GM21423 (cell line): ENCODE measurements around the gene KREMEN1.

Experiments
- ATAC-seq: cut with Tn5 transposase; IDR thresholded peaks from one replicate; pipeline ENCODE4 v1.9.1; 2021; ENCODE audit warnings: mild to moderate bottlenecking, moderate library complexity; ENCODE audit not compliant: unreplicated experiment

The KREMEN1 gene

DNA sequence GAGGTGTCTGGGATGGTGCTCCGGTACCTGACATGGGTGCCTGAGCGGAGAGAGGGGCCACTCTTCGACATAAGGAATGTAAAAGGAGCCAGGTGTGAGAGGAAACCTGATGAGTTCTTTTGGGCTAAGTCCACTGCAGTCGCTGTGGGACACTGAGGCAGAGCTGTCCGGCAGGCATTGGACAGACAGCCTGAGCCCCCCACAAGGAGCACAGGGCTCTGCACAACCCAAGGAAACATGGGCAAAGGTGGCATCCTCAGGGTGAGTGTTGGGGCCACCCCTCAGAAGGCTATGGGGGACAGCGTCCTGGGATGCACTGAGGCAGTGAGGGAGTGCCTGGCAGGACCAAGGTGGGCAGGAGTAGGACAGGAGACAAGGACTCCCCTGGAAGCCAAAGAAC lies 75.2 kb downstream of the KREMEN1 start:
- ATAC-seq = no peak

DNA sequence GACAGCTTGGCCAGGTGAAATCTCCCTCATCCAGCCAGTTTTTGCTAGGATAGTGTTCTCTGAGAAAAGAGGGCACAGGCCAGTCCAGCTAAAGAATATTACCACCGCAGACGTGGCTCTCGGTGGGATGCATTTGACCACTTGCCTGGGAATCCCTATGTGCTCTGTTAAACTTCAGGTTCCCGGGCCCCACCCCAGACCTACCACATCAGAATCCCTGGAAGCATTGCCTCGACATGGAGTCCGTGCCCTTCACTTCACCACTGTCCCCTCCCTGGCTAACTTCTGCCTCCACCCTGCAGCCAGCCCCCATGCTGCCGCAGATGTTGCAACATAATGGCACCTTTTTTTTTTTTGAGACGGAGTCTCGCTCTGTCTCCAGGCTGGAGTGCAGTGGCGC lies 76.0 kb downstream of the KREMEN1 start:
- no peak for ATAC-seq

DNA sequence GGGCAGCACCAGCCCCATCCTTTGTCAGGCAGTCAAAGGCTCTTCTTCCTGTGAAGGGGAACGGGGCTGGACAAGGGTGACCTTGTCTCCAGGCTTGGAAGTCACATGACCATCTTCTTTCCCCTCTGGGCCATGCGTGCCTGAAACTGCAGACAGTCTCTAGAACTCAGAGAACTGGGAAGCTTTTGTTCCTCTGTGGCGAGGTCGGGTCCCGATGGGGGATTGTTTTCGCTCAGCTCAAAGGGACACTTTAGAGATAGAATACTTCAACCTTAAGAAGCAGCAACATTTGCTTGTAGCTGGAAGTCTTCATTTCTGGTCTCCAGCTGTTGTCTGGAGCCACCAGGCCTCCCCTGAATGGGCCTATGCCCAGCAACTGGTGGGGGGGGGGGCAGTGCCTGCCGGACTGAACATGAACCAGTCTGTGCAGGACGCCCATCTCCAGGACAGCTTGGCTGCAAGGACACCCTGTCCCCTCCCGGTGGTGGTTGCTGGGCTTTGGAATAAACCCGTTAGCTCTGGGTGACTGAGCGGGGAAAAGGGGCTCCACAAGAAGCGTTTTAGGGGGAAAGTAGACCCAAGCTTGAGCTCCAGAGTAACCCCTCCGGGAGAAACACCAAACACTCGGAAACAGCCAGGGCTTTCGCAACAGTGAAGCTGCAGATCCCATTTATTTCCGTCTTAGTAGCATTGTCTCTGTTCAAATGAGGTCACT lies 77.2 kb downstream of the KREMEN1 start:
- no peak for ATAC-seq

DNA sequence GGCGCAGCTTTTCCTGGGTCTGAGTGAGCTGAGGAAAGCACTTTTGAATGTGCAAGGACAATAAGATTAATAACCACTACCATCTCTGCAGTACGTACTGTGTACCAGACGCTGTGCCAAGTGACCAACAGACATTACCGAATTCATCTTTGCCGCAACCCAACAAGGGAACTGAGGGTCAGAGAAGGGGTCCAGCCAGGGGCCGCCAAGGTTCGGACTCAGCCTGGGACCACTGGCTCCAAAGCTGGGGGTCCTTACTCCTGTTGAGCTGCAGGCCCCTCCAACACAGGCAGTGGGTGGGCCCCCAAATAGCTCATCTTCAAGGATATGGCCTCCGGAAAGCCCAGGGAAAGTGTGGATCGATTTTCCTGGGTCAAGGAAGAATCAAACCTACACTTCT lies 77.9 kb downstream of the KREMEN1 start:
- no peak for ATAC-seq

DNA sequence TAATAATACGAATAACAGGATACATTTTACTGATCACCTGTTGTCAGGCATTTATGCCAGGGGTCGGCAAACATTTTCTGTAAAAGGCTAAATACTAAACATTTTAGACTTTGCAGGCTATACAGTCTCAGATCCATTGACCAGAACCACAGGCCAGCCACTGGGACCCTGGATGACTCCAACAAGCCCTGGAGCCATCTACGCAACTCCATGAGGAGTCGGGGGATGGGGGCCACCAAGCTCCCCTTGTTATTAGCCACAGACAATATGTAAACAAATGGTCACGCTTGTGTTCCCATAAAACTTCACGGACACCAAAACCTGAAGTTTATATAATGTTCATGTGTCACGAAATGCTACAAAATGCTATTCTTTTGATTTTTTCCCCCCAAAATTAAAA lies 78.5 kb downstream of the KREMEN1 start:
- no peak for ATAC-seq

DNA sequence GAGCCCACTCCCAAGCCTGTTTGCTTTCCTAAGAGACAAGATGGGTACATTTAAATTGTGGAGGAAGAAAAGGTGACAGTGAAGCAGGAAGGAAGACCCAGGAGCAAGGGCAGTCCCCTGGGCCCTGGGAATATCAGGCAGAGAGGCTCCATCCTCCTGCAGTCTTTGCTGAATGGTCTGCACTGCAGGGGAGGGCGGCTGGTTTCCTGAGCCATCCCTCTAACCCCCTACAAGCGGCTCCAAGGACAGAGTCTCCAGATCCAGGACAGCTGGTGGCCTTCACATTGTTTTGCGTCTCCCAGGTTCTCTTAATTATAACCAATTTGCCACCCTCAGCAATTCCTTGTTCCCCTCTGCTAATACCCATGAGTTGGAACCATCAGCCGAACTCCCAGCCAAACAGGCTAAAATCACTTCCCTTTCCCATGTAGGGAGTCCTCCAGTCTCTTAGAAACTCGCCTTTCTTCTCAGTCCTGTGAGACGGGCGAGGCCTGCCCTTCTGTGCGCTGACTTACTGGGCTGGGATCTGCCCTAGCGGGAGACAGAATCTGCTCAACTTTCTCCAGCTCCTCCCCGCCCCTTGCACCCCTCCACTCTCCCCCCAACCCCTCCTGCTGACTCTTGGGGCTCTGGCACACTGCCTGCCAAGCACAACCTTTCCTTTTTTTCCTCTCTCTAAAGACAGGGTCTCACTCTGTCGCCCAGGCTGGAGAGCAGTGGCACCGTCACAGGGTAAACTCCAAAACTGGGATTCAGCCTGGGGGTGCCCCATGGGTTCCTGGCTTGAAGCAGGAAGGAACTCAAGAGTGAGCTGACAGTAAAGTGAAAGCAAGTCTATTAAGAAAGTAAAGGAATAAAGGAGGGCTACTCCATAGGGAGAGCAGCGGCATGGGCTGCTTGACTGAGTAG lies 79.5 kb downstream of the KREMEN1 start:
- ATAC-seq = no peak

DNA sequence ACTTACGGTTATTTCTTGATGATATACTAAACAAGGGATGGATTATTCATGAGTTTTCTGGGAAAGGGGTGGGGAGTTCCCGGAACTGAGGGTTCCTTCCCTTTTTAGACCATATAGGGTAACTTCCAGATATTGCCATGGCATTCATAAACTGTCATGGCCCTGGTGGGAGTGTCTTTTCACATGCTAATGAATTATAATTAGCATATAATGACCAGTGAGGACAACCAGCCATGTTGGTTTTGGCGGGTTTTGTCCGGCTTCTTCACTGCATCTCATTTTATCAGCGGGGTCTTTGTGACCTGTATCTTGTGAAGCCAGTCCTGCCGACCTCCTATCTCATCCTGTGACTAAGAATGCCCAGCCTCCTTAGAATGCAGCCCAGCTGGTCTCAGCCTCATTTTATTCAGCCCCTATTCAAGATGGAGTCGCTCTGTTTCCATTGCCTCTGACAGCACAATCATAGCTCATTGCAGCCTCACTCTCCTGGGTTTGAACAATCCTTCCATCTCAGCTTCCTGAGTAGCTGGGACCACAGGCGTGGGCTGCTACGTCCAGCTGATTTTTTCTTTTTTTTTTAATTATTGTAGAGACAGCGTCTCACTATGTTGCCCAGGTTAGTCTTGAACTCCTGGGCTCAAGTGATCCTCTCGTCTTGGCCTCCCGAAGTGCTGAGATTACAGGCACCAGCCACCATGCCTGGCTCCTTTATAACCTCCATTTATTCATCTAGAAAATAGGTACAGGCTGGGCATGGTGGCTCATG lies 80.3 kb downstream of the KREMEN1 start:
- no peak for ATAC-seq

DNA sequence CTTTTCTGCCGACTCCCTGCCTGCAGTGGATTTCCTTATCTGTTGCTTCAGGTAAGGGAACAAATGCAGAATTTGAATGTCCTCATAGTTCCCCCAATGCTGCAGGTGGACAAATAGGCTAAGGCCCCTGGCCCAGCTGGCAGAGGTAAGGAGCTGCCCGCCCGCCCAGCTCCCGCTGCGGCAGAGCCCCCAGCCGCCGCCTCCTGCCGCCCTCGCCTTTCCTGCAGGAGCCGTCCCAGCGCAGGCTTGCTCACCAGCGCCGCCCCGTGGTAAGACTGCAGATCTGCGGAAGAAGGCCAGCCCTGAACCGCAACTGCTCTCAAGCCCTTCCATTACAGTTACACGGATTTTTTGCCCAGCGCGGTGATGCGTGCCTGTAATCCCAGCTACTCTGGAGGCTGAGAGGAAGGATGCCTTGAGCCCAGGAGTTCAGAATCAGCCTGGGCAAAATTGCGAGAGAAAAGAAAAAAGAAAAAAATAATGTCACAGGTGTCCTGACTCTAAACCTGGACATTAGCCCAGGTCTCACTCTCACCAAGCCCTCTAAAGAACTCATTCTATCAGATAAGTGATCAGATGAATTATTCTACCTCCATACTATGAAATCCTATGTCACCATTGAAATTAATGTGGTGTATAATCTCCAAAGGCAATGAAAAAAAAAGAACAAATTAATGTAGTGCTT lies 81.7 kb downstream of the KREMEN1 start:
- no peak for ATAC-seq

DNA sequence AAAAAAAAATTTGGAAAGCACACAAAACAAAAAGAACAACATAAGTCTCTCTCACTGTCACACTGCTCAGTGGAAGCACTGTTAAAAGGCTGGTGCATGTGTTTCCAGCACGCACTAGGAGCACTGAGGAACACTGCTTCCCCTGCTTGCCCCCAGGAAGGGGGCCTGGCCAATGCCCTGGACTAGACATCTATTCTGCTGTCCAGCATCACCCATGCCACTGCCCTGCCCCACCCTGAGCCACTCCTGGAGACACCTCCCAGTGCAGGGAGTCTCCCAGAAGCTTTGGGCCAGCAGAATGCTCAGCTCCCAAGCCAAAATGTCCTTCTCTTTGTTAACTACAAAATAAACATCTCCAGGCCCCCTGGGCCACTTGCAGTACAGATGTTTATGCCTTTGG lies 83.1 kb downstream of the KREMEN1 start:
- ATAC-seq = no peak

DNA sequence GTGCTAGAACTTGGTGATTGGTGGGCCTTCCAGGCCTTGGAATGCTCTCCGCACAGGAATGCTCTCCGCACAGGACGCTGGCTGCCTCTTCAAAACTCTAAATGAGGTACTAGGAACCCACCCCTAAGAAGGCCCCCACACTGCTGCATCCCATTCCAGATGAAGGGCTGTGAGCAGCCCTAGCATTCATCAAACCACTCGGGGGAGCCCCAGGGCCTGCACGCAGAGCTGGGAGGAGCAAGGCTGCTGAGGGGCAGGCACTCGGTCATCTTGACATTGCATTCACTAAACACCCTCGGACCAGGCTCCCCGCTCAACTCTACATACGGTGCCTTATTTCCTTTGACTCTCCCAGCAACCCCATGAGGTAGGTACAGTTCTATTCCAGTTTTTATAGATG lies 83.7 kb downstream of the KREMEN1 start:
- ATAC-seq = no peak

DNA sequence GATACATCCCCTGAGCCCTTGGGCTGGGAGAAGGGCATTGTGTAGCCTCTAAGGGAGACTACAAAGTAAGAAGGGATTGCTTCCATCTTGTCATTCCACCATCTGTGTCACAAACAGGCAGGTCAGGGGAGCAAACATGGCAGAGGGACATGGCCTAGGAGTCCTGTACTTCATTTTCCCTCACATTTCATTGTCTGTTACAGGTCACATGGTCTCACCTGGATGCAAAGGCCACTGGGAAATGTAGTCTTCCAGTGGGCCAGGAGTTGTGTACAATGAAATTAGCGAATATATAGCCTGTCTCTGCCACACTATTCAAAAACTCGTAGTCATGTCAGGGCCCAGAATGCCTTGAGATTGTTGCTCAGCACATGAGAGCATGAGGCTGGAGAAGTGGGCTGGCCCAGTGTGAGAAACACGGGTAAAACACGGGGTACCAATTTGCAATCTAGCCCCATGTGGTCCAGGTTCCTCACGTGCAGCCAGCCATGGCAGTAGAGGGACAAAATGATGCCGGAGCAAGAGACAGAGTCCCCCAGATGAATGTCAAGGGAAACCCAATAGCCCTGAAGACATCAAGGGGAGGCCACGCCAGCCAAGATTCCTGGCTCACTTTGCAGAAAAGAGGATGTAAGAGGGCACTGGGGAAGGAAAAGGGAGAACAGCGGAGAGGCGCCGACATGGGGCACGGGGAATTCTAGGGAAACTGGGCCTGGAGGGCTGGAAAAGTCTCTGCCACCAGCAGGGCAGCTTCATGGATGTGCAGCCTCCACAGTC lies 85.1 kb downstream of the KREMEN1 start:
- ATAC-seq = no peak

DNA sequence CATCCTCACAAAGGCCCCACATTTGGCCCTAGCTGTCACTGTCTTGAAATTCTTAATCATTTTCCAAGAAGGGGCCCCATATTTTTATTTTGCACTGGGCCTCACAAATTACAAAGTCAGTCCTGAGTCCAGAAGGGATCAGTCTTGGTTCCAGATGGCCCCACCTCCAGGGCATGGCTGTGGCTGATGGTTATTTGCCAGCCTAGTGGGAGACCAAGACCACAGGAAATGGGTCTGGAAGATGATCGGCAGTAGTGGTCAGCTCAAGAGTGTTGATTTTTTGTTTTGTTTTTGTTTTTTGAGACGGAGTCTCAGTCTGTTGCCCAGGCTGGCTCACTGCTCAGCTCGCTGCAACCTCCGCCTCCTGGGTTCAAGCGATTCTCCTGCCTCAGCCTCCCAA lies 85.7 kb downstream of the KREMEN1 start:
- ATAC-seq = no peak

DNA sequence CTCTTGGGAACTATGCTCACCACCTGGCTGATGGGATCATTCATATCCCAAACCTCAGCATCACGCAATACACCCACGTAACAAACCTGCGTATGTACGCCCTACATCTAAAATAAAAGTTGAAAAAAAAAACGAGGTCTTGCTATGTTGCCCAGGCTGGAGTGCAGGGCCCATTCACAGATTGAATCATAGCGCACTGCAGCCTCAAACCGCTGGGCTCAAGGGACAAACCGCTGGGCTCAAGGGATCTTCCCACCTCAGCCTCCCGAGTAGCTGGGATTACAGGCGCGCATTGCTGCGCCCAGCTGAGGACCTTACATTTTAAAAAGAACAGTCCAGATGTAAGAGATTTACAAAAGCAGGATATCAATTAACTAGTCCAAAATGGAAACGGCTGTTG lies 91.0 kb downstream of the KREMEN1 start:
- ATAC-seq = no peak

DNA sequence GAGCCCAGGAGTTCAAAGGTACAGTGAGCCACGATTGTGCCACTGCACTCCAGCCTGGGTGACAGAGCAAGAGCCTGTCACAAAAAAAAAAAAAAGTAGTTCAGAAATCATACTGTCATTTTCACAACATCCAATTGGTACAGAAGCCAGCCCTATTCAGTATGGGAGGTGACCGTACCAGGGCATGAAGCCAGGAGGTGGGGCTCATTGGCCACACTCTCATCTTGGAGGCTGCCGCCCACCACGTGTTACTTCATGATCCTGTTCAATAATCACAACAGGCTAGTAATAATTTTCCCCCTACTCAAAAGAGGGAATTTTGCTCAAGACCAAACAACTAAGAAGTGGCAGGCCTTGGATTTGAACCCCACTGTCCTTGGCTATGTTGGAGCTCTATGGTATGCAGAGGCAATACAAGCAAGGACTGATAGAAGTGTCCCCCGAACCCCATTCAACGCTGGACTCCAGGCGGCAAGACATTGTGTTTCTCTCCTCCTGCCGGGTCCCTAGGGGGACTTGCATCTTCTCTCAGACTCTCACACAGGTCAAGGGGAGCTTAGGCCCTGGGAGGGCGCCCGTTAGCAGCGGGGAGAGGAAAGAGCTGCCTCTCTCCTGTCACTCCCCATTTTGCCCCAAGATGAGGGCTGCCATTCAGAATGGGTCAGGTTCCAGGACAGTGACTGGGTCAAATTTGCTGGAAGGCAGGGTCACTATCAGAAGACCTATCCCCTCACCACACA lies 92.7 kb downstream of the KREMEN1 start:
- ATAC-seq = no peak

DNA sequence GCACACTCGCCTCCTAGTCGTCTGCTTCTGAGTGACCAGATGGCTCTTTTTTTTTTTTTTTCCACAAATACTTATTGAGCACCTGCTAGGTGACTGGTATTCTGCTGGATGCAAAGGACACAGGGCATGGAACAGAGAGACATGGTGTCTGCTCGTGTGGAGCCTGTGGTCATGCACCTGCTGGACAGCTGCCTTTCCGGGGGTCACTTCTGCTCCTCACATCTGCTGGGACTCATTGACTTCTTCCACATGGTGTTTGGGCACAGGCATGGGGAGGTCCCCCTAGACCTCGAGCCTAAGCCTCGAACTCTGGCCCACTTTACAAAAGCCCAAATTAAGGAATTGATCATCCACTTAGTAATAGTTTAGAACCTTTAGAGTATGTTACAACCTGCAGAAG lies 93.3 kb downstream of the KREMEN1 start:
- ATAC-seq = no peak

DNA sequence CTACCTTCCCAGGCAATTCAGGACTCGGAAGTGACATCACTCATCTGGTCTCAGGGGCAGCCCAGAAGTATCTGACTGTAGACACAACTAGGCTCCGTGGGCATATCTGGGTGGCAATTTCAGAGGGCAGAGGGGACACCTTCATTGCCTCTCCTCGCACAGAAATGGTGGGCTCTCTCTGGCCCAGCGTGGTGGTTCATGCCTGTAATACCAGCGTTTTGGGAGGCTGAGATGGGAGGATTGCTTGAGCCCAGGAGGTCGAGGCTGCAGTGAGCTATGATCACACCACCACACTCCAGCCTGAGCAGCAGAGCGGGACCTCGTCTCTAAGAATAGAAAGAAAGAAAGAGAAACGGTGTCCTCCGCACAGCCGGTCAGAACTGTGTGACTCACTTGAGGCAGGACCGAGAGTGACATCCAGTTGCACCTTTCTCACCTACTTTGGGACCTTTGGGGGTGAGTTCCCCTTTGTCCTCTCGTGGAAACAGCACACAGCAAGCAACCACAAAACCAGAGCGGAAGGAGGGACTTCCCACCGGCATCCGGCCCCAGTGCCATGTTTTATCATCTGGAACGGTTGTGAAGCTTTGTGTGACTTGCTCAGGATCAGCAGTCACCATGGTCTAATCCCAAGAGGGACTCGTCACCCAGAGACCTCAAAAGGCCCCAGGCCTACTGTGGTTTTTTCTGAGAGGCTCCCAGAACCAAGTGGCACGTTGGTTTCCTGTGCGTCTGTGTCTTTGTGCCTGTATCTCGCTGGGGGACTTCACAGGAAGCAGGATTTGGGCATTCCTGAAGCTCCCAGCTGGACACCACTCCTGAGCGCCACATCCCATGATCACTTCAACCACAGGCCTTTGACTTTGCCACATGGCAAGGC lies 94.4 kb downstream of the KREMEN1 start:
- peak; percentile 87 for ATAC-seq

DNA sequence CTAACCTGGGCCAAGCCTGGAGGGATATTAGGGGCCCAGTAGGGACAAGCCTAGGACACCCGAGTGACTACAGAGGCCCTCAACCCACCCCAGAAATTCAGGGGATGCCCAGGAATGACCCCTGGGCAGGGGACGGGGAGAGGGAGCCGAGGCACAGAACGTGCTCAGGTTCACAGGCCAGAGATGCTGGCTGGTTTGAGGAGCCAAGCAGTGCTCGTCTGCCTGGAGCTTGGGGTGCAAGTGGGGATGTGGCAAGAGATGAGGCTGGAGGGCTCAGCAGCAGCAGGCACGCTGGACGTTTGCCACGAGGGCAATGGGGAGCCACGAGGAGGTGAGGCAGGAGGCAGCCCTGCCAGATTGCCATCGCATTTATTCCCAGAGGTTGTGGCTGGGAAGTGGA lies 98.9 kb downstream of the KREMEN1 start:
- no peak for ATAC-seq

DNA sequence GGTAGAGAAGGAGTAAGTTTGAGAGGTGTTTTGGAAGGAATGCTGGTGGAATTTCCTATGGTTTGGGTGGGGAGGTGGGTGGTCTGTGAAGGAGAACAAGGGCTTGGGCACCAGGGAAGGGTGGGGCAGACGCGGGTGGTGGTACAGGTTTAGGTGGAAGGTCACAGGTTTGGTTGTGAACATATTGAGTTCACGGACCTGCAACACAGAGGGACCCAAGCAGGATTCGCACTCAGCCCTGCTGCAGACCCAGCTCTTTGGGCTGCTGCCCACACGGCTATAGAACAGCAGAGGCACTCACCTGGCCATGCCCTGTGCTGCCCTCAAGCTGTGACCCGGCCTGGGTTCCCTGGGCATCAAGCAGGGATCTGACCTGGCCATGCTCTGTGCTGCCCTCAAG lies 99.4 kb downstream of the KREMEN1 start:
- ATAC-seq = no peak
